PC-3 (cell line): ENCODE measurements around the gene OR8K3. TPM values are rescaled to one million over a fixed set of nuclear protein-coding genes. Genes with fewer than 3 reads are reported as not detected.

Source experiments
- ATAC-seq: fragments of 200-7000 bp; cut with Tn5 transposase; 2 replicates; pipeline ENCODE4 v1.9.1; 2020; ENCODE audit warnings: mild to moderate bottlenecking, moderate library complexity
- BruUV-seq: library from RNA; stranded (reverse); fragments of 400-500 nt; replicated peaks from 2 replicates; lab custom pipeline; 2021; lab: Mats Ljungman, UMichigan
- CTCF ChIA-PET: fragments of 300-600 bp; sonication (Branson Sonifier 250); formaldehyde crosslinking; loops from one replicate; lab custom pipeline; 2022; ENCODE audit warnings: antibody characterized with exemption; lab: Charles Lee
- POLR2A ChIA-PET: fragments of 300-600 bp; sonication (Branson Sonifier 250); formaldehyde crosslinking; loops from one replicate; lab custom pipeline; 2022; ENCODE audit warnings: antibody characterized with exemption; ENCODE audit not compliant: unreplicated experiment; lab: Charles Lee
- DNase-seq: peaks from one replicate; pipeline ENCODE4 v3.0.0-alpha.2; 2015
- H2AFZ ChIP-seq: fragments of 300-600 bp; sonication (generic); 2 replicates; pipeline ENCODE4 v1.6.0; 2016; ENCODE audit warnings: antibody characterized with exemption, low read length
- H3F3A ChIP-seq: fragments of 300-600 bp; sonication (generic); one replicate; pipeline ENCODE4 v1.6.0; 2017; ENCODE audit warnings: antibody characterized with exemption, low read length, control low read depth, mild to moderate bottlenecking; ENCODE audit not compliant: unreplicated experiment
- H3K27ac ChIP-seq: fragments of 300-600 bp; sonication (generic); 2 replicates; pipeline ENCODE4 v1.5.1; 2016; ENCODE audit warnings: mild to moderate bottlenecking, low read length
- H3K27me3 ChIP-seq: fragments of 300-600 bp; sonication (generic); 2 replicates; pipeline ENCODE4 v1.6.1; 2016; ENCODE audit warnings: low read length, mixed read lengths
- H3K36me3 ChIP-seq: fragments of 300-600 bp; sonication (generic); 2 replicates; pipeline ENCODE4 v1.6.1; 2016; ENCODE audit warnings: low read depth, mixed run types, low read length, mixed read lengths
- H3K4me1 ChIP-seq: fragments of 300-600 bp; sonication (generic); 2 replicates; pipeline ENCODE4 v1.5.1; 2016; ENCODE audit warnings: low read length; ENCODE audit not compliant: insufficient read depth
- H3K4me2 ChIP-seq: fragments of 300-600 bp; sonication (generic); 2 replicates; pipeline ENCODE4 v1.6.0; 2016; ENCODE audit warnings: low read length
- H3K4me3 ChIP-seq: fragments of 300-600 bp; sonication (generic); 2 replicates; pipeline ENCODE4 v1.5.1; 2016; ENCODE audit warnings: mild to moderate bottlenecking, low read length, mixed read lengths
- H3K79me2 ChIP-seq: fragments of 300-600 bp; sonication (generic); 2 replicates; pipeline ENCODE4 v1.6.1; 2017; ENCODE audit warnings: low read length, mixed read lengths
- H3K9ac ChIP-seq: fragments of 300-600 bp; sonication (generic); 2 replicates; pipeline ENCODE4 v1.6.0; 2016; ENCODE audit warnings: mild to moderate bottlenecking, low read length
- H3K9me2 ChIP-seq: fragments of 300-600 bp; sonication (generic); replicated peaks from 2 replicates; pipeline ENCODE4 v1.6.1; 2016; ENCODE audit warnings: mixed run types, low read length, mixed read lengths
- H3K9me3 ChIP-seq: fragments of 300-600 bp; sonication (generic); 2 replicates; pipeline ENCODE4 v1.6.1; 2016; ENCODE audit warnings: low read length, mixed read lengths
- H4K20me1 ChIP-seq: fragments of 300-600 bp; sonication (generic); 2 replicates; pipeline ENCODE4 v1.6.1; 2016; ENCODE audit warnings: low read length, mixed read lengths
- EZH2 ChIP-seq: fragments of 300-600 bp; sonication (generic); IDR thresholded peaks from one replicate; pipeline ENCODE4 v1.6.1; 2017; ENCODE audit warnings: antibody characterized with exemption, mild to moderate bottlenecking, low read length; ENCODE audit not compliant: unreplicated experiment
- EZH2phosphoT487 ChIP-seq: fragments of 300-600 bp; sonication (generic); IDR thresholded peaks from 2 replicates; pipeline ENCODE4 v1.6.1; 2018; ENCODE audit warnings: mild to moderate bottlenecking, antibody characterized with exemption, low read length, borderline replicate concordance
- intact Hi-C: fragments of 100-400 bp; cut with micrococcal nuclease; formaldehyde crosslinking; loops from 2 replicates; pipeline ENCODE4 v1.9.0; 2023
- total RNA-seq: library from RNA; depleted of rRNA; stranded (reverse); fragments of >200 nt; gene quantifications from 2 replicates; pipeline ENCODE4 v1.2.3, GENCODE V29; 2014; rRNA removed
- TF ChIP-seq, protein P1 (sequence below): fragments of 300-600 bp; sonication (generic); conservative IDR thresholded peaks from 2 replicates; pipeline ENCODE4 v1.5.1; 2017; ENCODE audit warnings: antibody characterized with exemption, low read depth, mild to moderate bottlenecking, low read length

OR8K3 gene
- total RNA-seq, 1 experiment from 2014 or later, result not detected

DNA sequence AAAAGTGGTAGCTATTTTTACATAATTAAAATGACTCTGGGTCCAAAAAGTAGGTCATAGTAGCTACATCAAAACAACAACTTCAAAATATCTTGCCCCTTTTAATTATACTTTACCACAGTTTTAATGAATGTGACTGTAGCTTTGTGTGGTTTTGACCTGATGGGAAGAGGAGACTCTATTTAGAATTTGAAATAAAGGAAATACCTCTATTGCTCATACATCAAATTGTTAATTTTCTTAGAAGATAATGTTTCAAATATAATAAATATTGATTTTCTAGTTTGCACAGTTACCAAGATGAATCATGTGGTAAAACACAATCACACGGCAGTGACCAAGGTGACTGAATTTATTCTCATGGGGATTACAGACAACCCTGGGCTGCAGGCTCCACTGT lies 30.8 kb downstream of the OR8K3 start, which contains the start of gene OR8K1:
TSS of gene OR8K1 (plus strand) at position 301 of the 400 bp plus-strand sequence. CDS start at position 301, 0 bp downstream.
- no peak for DNase-seq
- Histone ChIP-seq H3K27ac (no peak within 1 kb of the TSS), H3K4me1 (no peaks in the 10 kb centered on the region), H3K4me3 (no peak within 1 kb of the TSS), H3K9me3 (peaks cover 12% of the 10 kb centered on the region; the same call in 1 of the 2 replicates), H3K9me2 (no peaks in the 10 kb centered on the region), H3K79me2 (no peaks in the 10 kb centered on the region), H4K20me1 (no peaks in the 10 kb centered on the region), H2AFZ (no peak within 1 kb of the TSS), H3K36me3 (no peaks in the 10 kb centered on the region), H3K27me3 (no peaks in the 10 kb centered on the region), H3K9ac (no peak within 1 kb of the TSS), H3K4me2 (no peak within 1 kb of the TSS), H3F3A (no peaks in the 10 kb centered on the region)
- ChIA-PET CTCF (no interaction called here), POLR2A (no interaction called here)
- ATAC-seq, result no peak
- BruUV-seq, result no TSS peak
- no peak for TF ChIP-seq EZH2phosphoT487
- TF ChIP-seq EZH2, result no peak
- TF ChIP-seq, protein P1, sequence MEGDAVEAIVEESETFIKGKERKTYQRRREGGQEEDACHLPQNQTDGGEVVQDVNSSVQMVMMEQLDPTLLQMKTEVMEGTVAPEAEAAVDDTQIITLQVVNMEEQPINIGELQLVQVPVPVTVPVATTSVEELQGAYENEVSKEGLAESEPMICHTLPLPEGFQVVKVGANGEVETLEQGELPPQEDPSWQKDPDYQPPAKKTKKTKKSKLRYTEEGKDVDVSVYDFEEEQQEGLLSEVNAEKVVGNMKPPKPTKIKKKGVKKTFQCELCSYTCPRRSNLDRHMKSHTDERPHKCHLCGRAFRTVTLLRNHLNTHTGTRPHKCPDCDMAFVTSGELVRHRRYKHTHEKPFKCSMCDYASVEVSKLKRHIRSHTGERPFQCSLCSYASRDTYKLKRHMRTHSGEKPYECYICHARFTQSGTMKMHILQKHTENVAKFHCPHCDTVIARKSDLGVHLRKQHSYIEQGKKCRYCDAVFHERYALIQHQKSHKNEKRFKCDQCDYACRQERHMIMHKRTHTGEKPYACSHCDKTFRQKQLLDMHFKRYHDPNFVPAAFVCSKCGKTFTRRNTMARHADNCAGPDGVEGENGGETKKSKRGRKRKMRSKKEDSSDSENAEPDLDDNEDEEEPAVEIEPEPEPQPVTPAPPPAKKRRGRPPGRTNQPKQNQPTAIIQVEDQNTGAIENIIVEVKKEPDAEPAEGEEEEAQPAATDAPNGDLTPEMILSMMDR, result no peak
- intact Hi-C loops, result no loop called here

DNA sequence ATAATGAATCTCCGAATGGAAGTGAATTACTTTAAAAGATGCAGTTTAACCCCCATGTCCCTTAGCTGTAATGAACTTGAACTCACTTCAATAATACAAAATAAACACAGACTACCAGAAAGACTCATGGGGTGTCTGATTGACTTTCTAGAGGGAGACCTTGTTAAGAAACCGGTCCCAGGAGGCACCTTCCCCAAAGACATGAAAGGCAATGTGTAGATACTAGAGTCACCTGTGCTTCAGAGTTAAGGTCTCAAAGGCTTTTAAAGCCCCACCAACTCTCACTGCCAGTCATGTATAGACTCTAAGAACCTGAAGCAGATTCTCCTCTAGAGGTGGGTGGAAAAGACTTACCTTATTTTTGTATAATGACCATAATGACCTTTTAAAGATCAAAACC lies 39.0 kb downstream of the OR8K3 start, which contains the start of gene OR8J1:
TSS of gene OR8J1 (plus strand) at position 301 of the 400 bp plus-strand sequence. CDS start 5,956 bp downstream, outside the sequence.
- Histone ChIP-seq H3K9me2 (no peaks in the 10 kb centered on the region), H3K27me3 (no peaks in the 10 kb centered on the region), H3K4me3 (no peak within 1 kb of the TSS), H3K79me2 (no peaks in the 10 kb centered on the region), H3K36me3 (no peaks in the 10 kb centered on the region), H3K27ac (no peak within 1 kb of the TSS), H3K9me3 (0 out of 2 replicates have a peak, but pooled peaks cover 5% of the 10 kb centered on the region), H3K9ac (no peak within 1 kb of the TSS), H3F3A (no peaks in the 10 kb centered on the region), H4K20me1 (no peaks in the 10 kb centered on the region), H3K4me1 (no peaks in the 10 kb centered on the region), H3K4me2 (no peak within 1 kb of the TSS), H2AFZ (no peak within 1 kb of the TSS)
- CTCF ChIA-PET, result no interaction called here
- TF ChIP-seq EZH2phosphoT487, result no peak
- no peak for TF ChIP-seq EZH2
- TF ChIP-seq, protein P1, result no peak
- DNase-seq, result no peak
- intact Hi-C loops, result no loop called here
- ATAC-seq, result no peak
- BruUV-seq, result no TSS peak
- POLR2A ChIA-PET, result no interaction called here

Other genes with a start within 250 kb of the OR8K3 start
- gene OR8I2, start 221.8 kb upstream of the OR8K3 start, total RNA-seq, result not detected in 2 replicates
- gene OR8H2, start 211.5 kb upstream of the OR8K3 start, total RNA-seq, result not detected in 2 replicates
- not detected in 2 replicates for gene OR8H3, start 192.8 kb upstream of the OR8K3 start, total RNA-seq
- not detected in 2 replicates for gene OR8J3, start 174.9 kb upstream of the OR8K3 start, total RNA-seq
- gene OR8K5, start 154.8 kb upstream of the OR8K3 start, total RNA-seq, result not detected in 2 replicates
- gene OR5J2, start 138.5 kb upstream of the OR8K3 start, total RNA-seq, result not detected in 2 replicates
- not detected in 2 replicates for gene OR5T2, start 80.9 kb upstream of the OR8K3 start, total RNA-seq
- not detected in 2 replicates for gene OR5T3, start 62.9 kb upstream of the OR8K3 start, total RNA-seq
- not detected in 2 replicates for gene OR5T1, start 41.0 kb upstream of the OR8K3 start, total RNA-seq
- gene OR8H1, start 22.9 kb upstream of the OR8K3 start, total RNA-seq, result not detected in 2 replicates
- gene OR8K1, start 30.9 kb downstream of the OR8K3 start, total RNA-seq, result not detected in 2 replicates
- not detected in 2 replicates for gene OR8J1, start 39.1 kb downstream of the OR8K3 start, total RNA-seq
- not detected in 2 replicates for gene OR8U1, start 60.5 kb downstream of the OR8K3 start, total RNA-seq
- gene OR5AL1, start 97.6 kb downstream of the OR8K3 start, total RNA-seq, result not detected in 2 replicates
- gene OR5M3, start 158.2 kb downstream of the OR8K3 start, total RNA-seq, result not detected in 2 replicates
- gene OR5M8, start 176.2 kb downstream of the OR8K3 start, total RNA-seq, result not detected in 2 replicates
- not detected in 2 replicates for gene OR5M11, start 228.1 kb downstream of the OR8K3 start, total RNA-seq